WTC11 (cell line): ENCODE data around the gene MIA3. TPM values are rescaled to one million over a fixed set of nuclear protein-coding genes. Genes with fewer than 3 reads are reported as not detected.
"Not testable (repeated sequence)": the region's sequence is repeated elsewhere in the genome, so short reads cannot be mapped to it uniquely, and the experiment has no call there.

Experiments
- ATAC-seq: fragments of 200-7000 bp; cut with Tn5 transposase; 2 replicates; pipeline ENCODE4 v1.10.0; 2021; ENCODE audit warnings: mild to moderate bottlenecking, moderate library complexity
- CTCF ChIA-PET: fragments of 300-600 bp; sonication (Branson Sonifier 250); formaldehyde crosslinking; loops from one replicate; lab custom pipeline; 2021; ENCODE audit warnings: antibody characterized with exemption; lab: Charles Lee
- POLR2A ChIA-PET: fragments of 350-600 bp; sonication (Branson Sonifier 250); formaldehyde crosslinking; loops from one replicate; lab custom pipeline; 2021; ENCODE audit warnings: antibody characterized with exemption; lab: Charles Lee
- DNase-seq: peaks from one replicate; pipeline ENCODE4 v3.0.0; 2021; ENCODE audit warnings: low spot score
- H3K27ac Mint-ChIP-seq: 2 replicates; pipeline ENCODE4 v1.8.0; 2021; ENCODE audit warnings: mixed read lengths
- H3K27me3 Mint-ChIP-seq: 2 replicates; pipeline ENCODE4 v1.8.0; 2021; ENCODE audit warnings: low read depth, mild to moderate bottlenecking, moderate library complexity, mixed read lengths
- H3K36me3 Mint-ChIP-seq: 2 replicates; pipeline ENCODE4 v1.8.0; 2021; ENCODE audit warnings: mixed read lengths
- H3K4me1 Mint-ChIP-seq: 2 replicates; pipeline ENCODE4 v1.8.0; 2022; ENCODE audit warnings: mixed read lengths
- H3K4me3 Mint-ChIP-seq: 2 replicates; pipeline ENCODE4 v1.8.0; 2021; ENCODE audit warnings: mild to moderate bottlenecking, moderate library complexity, mixed read lengths
- H3K9me3 Mint-ChIP-seq: 2 replicates; pipeline ENCODE4 v1.8.0; 2021; ENCODE audit warnings: mixed read lengths
- ATF1 ChIP-seq: sonication (generic); formaldehyde crosslinking; IDR thresholded peaks from 2 replicates; pipeline ENCODE4 v1.8.1; 2023; ENCODE audit warnings: mild to moderate bottlenecking, moderate library complexity, missing genetic modification reagents
- ATF3 ChIP-seq: sonication (generic); formaldehyde crosslinking; conservative IDR thresholded peaks from 2 replicates; pipeline ENCODE4 v1.8.1; 2022; ENCODE audit warnings: mild to moderate bottlenecking, missing genetic modification reagents
- ELF4 ChIP-seq: sonication (generic); formaldehyde crosslinking; IDR thresholded peaks from 2 replicates; pipeline ENCODE4 v1.8.1; 2022; ENCODE audit warnings: low read depth, mild to moderate bottlenecking, moderate library complexity, missing genetic modification reagents
- IRF2 ChIP-seq: sonication (generic); formaldehyde crosslinking; IDR thresholded peaks from 2 replicates; pipeline ENCODE4 v1.8.0; 2022; ENCODE audit warnings: low read depth, missing genetic modification reagents, borderline replicate concordance
- JAZF1 ChIP-seq: fragments of 250-450 bp; sonication (Bioruptor Pico); IDR thresholded peaks from 2 replicates; pipeline ENCODE4 v1.9.0; 2021; ENCODE audit warnings: moderate library complexity, mild to moderate bottlenecking, inconsistent platforms
- PRDM15 ChIP-seq: sonication (generic); formaldehyde crosslinking; IDR thresholded peaks from 2 replicates; pipeline ENCODE4 v1.8.0; 2022; ENCODE audit warnings: missing genetic modification reagents
- RORB ChIP-seq: fragments of 250-450 bp; sonication (Bioruptor Pico); IDR thresholded peaks from 2 replicates; pipeline ENCODE4 v1.9.0; 2021; ENCODE audit warnings: mild to moderate bottlenecking
- TP53 ChIP-seq: sonication (generic); formaldehyde crosslinking; IDR thresholded peaks from 2 replicates; pipeline ENCODE4 v1.8.1; 2023; ENCODE audit warnings: mild to moderate bottlenecking, missing genetic modification reagents
- ZBTB21 ChIP-seq: sonication (generic); formaldehyde crosslinking; IDR thresholded peaks from 2 replicates; pipeline ENCODE4 v1.8.1; 2023; ENCODE audit warnings: mild to moderate bottlenecking, missing genetic modification reagents, borderline replicate concordance
- ZNF121 ChIP-seq: sonication (generic); formaldehyde crosslinking; IDR thresholded peaks from 2 replicates; pipeline ENCODE4 v1.8.0; 2023; ENCODE audit warnings: missing genetic modification reagents
- ZNF423 ChIP-seq: fragments of 250-450 bp; sonication (Bioruptor Pico); IDR thresholded peaks from 2 replicates; pipeline ENCODE4 v2.1.2; 2022; ENCODE audit warnings: mild to moderate bottlenecking, moderate library complexity
- ZNF532 ChIP-seq: fragments of 250-450 bp; sonication (Bioruptor Pico); IDR thresholded peaks from 2 replicates; pipeline ENCODE4 v1.9.0; 2021; ENCODE audit warnings: mild to moderate bottlenecking, borderline replicate concordance
- ZNF671 ChIP-seq: fragments of 250-450 bp; sonication (Bioruptor Pico); IDR thresholded peaks from 2 replicates; pipeline ENCODE4 v1.8.0; 2021; ENCODE audit warnings: mild to moderate bottlenecking
- total RNA-seq: library from RNA; stranded (reverse); gene quantifications from 3 replicates; pipeline ENCODE4 v1.2.3, GENCODE V29; 2021
- TF ChIP-seq, protein P1 (sequence below): sonication (generic); formaldehyde crosslinking; IDR thresholded peaks from 2 replicates; pipeline ENCODE4 v1.8.0; 2022; ENCODE audit warnings: mild to moderate bottlenecking, missing genetic modification reagents
- TF ChIP-seq, protein P2 (sequence below): sonication (generic); formaldehyde crosslinking; IDR thresholded peaks from 2 replicates; pipeline ENCODE4 v1.8.1; 2022; ENCODE audit warnings: mild to moderate bottlenecking, moderate library complexity, missing genetic modification reagents
- TF ChIP-seq, protein P3 (sequence below): sonication (generic); formaldehyde crosslinking; IDR thresholded peaks from 2 replicates; pipeline ENCODE4 v1.8.1; 2022; ENCODE audit warnings: low read depth, missing genetic modification reagents, borderline replicate concordance

Gene MIA3
- total RNA-seq, 1 experiment from 2014 or later = 70.0 TPM

GRCh38 chr1:222663431-222663934 lies 45.6 kb downstream of the MIA3 start (continued):
- no peak for TF ChIP-seq PRDM15
- TF ChIP-seq, protein P1, sequence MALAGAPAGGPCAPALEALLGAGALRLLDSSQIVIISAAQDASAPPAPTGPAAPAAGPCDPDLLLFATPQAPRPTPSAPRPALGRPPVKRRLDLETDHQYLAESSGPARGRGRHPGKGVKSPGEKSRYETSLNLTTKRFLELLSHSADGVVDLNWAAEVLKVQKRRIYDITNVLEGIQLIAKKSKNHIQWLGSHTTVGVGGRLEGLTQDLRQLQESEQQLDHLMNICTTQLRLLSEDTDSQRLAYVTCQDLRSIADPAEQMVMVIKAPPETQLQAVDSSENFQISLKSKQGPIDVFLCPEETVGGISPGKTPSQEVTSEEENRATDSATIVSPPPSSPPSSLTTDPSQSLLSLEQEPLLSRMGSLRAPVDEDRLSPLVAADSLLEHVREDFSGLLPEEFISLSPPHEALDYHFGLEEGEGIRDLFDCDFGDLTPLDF (CRISPR knock-in tag) = no peak
- TF ChIP-seq IRF2 = no peak
- TF ChIP-seq, protein P2, sequence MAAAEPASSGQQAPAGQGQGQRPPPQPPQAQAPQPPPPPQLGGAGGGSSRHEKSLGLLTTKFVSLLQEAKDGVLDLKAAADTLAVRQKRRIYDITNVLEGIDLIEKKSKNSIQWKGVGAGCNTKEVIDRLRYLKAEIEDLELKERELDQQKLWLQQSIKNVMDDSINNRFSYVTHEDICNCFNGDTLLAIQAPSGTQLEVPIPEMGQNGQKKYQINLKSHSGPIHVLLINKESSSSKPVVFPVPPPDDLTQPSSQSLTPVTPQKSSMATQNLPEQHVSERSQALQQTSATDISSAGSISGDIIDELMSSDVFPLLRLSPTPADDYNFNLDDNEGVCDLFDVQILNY = no peak
- TF ChIP-seq, all 79 proteins: peak for 0

GRCh38 chr1:222665964-222666363 lies 48.1 kb downstream of the MIA3 start:
- ChIA-PET POLR2A (no interaction called here), CTCF (no interaction called here)
- Mint-ChIP-seq H3K27me3 (no peaks in the 10 kb centered on the region), H3K9me3 (no peaks in the 10 kb centered on the region), H3K4me3 (no peak overlapping the region), H3K36me3 (peaks cover 62% of the 10 kb centered on the region), H3K4me1 (no peaks in the 10 kb centered on the region), H3K27ac (no peak overlapping the region)
- DNase-seq (no peak), ATAC-seq (no peak)
- no peak for TF ChIP-seq ZNF671 (CRISPR knock-in tag)
- no peak for TF ChIP-seq TP53 (CRISPR knock-in tag)
- no peak for TF ChIP-seq RORB (CRISPR knock-in tag)
- TF ChIP-seq ZNF423 (CRISPR knock-in tag) = no peak
- no peak for TF ChIP-seq ZBTB21 (CRISPR knock-in tag)
- no peak for TF ChIP-seq ATF1
- no peak for TF ChIP-seq ZNF121 (CRISPR knock-in tag)
- TF ChIP-seq, protein P3, sequence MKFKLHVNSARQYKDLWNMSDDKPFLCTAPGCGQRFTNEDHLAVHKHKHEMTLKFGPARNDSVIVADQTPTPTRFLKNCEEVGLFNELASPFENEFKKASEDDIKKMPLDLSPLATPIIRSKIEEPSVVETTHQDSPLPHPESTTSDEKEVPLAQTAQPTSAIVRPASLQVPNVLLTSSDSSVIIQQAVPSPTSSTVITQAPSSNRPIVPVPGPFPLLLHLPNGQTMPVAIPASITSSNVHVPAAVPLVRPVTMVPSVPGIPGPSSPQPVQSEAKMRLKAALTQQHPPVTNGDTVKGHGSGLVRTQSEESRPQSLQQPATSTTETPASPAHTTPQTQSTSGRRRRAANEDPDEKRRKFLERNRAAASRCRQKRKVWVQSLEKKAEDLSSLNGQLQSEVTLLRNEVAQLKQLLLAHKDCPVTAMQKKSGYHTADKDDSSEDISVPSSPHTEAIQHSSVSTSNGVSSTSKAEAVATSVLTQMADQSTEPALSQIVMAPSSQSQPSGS (CRISPR knock-in tag) = no peak
- TF ChIP-seq ATF3 (CRISPR knock-in tag) = no peak
- TF ChIP-seq, protein P1 (CRISPR knock-in tag) = no peak
- no peak for TF ChIP-seq ZNF532 (CRISPR knock-in tag)
- TF ChIP-seq ELF4 (CRISPR knock-in tag) = no peak
- TF ChIP-seq JAZF1 (CRISPR knock-in tag) = no peak

DNA sequence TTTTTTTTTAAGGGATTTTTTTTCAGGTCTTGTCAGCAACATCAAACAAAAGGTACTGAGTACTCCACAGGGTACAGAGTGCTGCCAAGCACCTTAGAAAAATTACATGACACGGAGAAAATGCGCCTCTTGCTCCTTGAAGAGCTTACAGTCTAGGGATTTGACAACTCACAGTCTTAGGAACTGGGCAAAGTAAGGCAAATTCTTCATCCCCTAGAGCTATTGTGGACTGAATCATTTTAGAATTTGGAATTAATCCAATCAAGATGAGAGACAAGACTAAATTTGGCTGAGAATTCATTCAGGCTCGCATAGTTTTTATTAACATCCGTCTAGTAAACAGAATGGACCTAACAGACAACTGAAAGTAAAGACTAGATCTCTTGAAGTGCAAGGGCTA lies 50.3 kb downstream of the MIA3 start:
- POLR2A ChIA-PET, ATAC-seq, H3K27ac Mint-ChIP-seq, CTCF ChIA-PET, H3K4me1 Mint-ChIP-seq, DNase-seq, H3K4me3 Mint-ChIP-seq, H3K27me3 Mint-ChIP-seq, H3K9me3 Mint-ChIP-seq: not testable (repeated sequence)
- peaks cover 52% of the 10 kb centered on the region for H3K36me3 Mint-ChIP-seq

DNA sequence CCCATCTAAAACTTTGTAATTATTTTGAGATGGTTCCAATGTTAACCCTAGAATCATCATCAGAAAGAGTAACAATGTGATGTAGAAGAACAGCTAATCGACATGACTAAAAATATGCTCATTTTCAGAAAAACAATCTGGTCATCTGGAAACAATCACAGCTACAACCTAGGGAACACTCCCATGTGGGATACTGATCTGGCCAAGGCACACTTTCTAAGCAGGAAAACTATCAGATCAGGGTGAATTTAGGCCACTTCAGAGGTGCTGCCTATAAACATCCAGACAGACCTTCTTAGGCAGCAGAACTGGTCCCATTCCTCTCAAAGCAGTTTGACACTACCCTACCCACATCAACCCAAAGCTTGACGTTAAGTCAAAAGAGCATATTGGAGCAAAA lies 51.2 kb downstream of the MIA3 start:
- H3K4me3 Mint-ChIP-seq, H3K4me1 Mint-ChIP-seq, H3K27me3 Mint-ChIP-seq, DNase-seq, H3K27ac Mint-ChIP-seq, POLR2A ChIA-PET, CTCF ChIA-PET, ATAC-seq, H3K9me3 Mint-ChIP-seq: not testable (repeated sequence)
- peaks cover 48% of the 10 kb centered on the region for H3K36me3 Mint-ChIP-seq
